Activated T-helper 1 cell treated with anti-CD3 and anti-CD28 coated beads, Interleukin-12 subunit alpha, Interleukin-12 subunit beta, Interleukin-2, Interleukin-4 antibody, amounts not matched to agents 30 ng/mL and 10 ng/mL and 1 ng/mL, durations not matched to agents 14 hours and 24 hours and 36 hours (primary cell): Measurements from ENCODE around the gene PHYKPL. TPM values are rescaled to one million over a fixed set of nuclear protein-coding genes. Genes with fewer than 3 reads are reported as not detected.

ENCODE experiments used
- DNase-seq: peaks from one replicate; pipeline ENCODE4 v3.0.0; 2021; ENCODE audit warnings: low spot score
- H3K27ac Mint-ChIP-seq: one replicate; pipeline ENCODE4 v1.8.0; 2021; ENCODE audit warnings: mild to moderate bottlenecking, mixed read lengths
- H3K27me3 Mint-ChIP-seq: one replicate; pipeline ENCODE4 v1.8.0; 2022; ENCODE audit warnings: mild to moderate bottlenecking, moderate library complexity, mixed read lengths; ENCODE audit not compliant: insufficient read depth
- H3K36me3 Mint-ChIP-seq: one replicate; pipeline ENCODE4 v1.8.0; 2021; ENCODE audit warnings: low read depth, mixed read lengths
- H3K4me1 Mint-ChIP-seq: one replicate; pipeline ENCODE4 v1.8.0; 2021; ENCODE audit warnings: low read depth, mixed read lengths
- H3K4me3 Mint-ChIP-seq: one replicate; pipeline ENCODE4 v1.8.0; 2021; ENCODE audit warnings: mild to moderate bottlenecking, moderate library complexity, mixed read lengths
- H3K9me3 Mint-ChIP-seq: one replicate; pipeline ENCODE4 v1.8.0; 2021; ENCODE audit warnings: mixed read lengths
- intact Hi-C: fragments of 100-400 bp; cut with micrococcal nuclease; formaldehyde crosslinking; loops from one replicate; pipeline ENCODE4 v1.15.1; 2024
- total RNA-seq: library from RNA; stranded (reverse); gene quantifications from 2 replicates; pipeline ENCODE4 v1.2.3, GENCODE V29; 2022

PHYKPL gene
- total RNA-seq, 1 donor from 2014 or later: 84.4 TPM

DNA sequence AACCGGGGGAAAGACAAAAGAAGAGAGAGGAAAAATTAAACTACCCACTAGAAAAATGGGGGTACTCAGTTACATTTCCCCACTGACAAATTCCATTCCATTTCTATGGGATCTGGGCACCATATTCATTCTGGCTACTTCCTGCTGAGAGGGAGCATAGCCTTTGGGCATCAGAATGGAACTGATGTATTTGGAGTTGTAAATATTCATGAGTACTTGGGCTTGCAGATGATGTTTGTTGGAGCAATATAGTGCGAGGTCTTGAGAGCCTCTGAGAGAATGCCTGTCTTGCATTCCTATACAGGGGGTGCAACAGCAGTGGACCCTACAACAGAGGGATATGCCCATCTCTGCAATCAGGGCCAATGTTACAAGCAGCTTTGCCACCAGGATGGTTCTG is 62.1 kb downstream of the PHYKPL start:
- peaks cover 3% of the 10 kb centered on the region for H3K27me3 Mint-ChIP-seq
- no peaks in the 10 kb centered on the region for H3K36me3 Mint-ChIP-seq
- no peak overlapping the region for H3K27ac Mint-ChIP-seq
- intact Hi-C loops: no loop called here
- no peaks in the 10 kb centered on the region for H3K4me1 Mint-ChIP-seq
- no peak overlapping the region for H3K4me3 Mint-ChIP-seq
- H3K9me3 Mint-ChIP-seq: no peaks in the 10 kb centered on the region
- no peak for DNase-seq

DNA sequence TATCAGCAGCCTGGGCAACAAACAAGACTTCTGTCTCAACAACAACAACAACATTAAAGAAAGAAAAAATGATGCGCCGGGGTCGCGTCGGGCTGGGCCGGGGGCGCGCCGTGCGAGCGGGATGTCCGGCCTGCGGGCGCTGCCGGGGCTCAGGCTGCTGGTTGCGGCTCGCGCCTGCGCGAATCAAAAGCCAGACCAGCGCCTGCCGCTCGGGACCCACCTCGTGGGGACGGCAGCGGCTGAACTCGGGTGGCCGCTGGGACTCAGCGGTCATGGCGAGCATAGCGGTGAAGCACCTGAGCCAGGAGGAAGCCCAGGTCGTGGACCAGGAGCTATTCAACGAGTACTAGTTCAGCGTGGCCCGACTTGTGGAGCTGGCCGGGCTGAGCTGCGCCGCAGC is 67.0 kb downstream of the PHYKPL start:
- Mint-ChIP-seq H3K9me3 (no peaks in the 10 kb centered on the region), H3K36me3 (no peaks in the 10 kb centered on the region), H3K27me3 (peaks cover 18% of the 10 kb centered on the region), H3K27ac (no peak overlapping the region), H3K4me1 (no peaks in the 10 kb centered on the region), H3K4me3 (no peak overlapping the region)
- intact Hi-C loops: no loop called here
- DNase-seq: no peak

DNA sequence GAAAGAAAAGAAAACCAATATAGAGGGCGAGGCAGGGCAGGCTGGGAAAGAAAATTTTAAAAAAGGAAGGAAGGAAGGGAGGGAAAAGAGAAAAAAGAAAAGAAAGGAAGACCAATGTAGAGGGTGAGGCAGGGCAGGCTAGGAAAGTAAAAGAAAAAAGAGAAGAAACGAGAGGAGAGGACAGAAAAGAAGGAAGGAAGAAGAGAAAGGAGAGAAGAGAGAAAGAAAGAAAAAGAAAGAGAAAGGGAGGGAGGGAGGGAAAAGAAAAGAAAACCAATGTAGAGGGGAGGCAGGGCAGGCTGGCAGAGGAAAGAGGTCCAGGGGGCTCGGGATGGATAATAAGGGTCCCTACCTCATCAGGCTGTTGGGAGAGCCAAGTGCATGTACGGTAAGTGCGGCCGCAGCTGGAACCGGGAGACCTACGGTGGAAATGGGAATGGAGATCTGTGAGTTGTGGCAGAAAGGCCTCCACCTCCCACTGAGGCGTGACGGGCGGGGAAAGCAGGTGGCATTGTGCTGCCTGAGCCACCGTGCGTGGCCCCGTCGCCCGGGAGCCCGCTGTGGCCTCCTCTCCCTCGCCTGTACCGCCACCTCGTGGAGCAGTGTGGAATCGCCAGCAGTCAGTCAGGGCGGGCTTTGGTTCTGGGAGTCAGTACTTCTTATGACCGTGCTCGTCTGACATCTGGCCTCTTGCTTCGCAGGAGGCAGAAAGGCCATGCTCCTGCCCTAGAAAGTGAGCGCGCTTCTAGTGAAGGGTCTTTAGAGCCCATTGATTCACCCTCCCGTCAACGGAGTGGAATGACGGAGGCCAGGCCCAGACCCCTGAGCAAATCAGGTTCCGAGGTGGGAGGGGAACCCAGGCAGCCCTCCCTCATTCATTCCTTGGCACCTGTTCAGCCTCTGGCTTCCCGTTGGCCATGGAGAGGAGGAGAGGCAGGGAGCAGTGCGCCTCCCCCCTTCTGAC is 68.5 kb downstream of the PHYKPL start:
- intact Hi-C loops: loop anchor here (1.0 kb wide), 4 partner anchors 11 to 88 kb away; partner anchors contain the start of gene NHP2
- Mint-ChIP-seq H3K9me3 (no peaks in the 10 kb centered on the region), H3K36me3 (no peaks in the 10 kb centered on the region), H3K4me1 (no peaks in the 10 kb centered on the region), H3K4me3 (no peak overlapping the region), H3K27ac (no peak overlapping the region), H3K27me3 (peaks cover 19% of the 10 kb centered on the region)
- DNase-seq: peak; percentile 84

DNA sequence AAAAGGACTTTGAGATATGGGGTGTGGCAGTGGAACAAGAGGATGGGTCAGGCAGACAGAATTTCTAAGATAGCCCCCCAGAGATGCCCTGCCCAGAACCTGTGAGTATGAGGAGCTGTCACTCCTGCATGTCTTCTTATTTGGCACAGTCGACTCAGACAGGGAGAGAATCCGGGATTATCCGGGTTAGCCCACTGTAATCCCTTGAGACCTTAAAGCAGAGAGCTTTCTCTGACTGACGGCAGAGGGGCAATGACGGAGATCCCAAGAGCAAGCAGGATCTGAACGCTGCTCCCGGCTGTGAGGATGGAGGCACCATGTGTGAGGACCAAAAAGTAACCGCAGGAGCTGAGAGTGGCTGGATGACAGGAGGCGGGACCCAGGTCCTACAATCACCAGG is 70.1 kb downstream of the PHYKPL start:
- H3K4me3 Mint-ChIP-seq: no peak overlapping the region
- intact Hi-C loops: no loop called here
- peaks cover 19% of the 10 kb centered on the region for H3K27me3 Mint-ChIP-seq
- H3K36me3 Mint-ChIP-seq: no peaks in the 10 kb centered on the region
- H3K4me1 Mint-ChIP-seq: no peaks in the 10 kb centered on the region
- H3K27ac Mint-ChIP-seq: no peak overlapping the region
- DNase-seq: no peak
- H3K9me3 Mint-ChIP-seq: no peaks in the 10 kb centered on the region

DNA sequence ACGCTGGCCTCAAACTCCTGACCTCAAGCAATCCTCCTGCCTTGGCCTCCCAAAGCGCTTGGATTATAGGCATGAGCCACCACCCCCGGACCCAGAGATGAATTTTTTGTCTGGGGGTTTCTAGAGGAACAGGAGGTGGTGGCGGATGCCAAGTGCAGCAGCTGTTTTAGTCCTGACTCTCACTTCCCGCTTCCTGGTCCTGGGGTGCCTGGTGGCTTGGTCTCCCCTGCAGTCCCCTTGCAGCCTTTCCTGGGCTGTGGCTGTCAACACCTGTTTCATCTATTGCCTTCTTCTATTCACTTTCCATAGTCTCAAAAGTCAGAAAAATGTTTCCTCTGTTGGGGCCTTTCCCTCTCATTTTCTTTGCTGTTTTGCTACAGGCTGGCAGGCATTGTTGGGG is 72.4 kb downstream of the PHYKPL start:
- no peaks in the 10 kb centered on the region for H3K9me3 Mint-ChIP-seq
- peaks cover 19% of the 10 kb centered on the region for H3K27me3 Mint-ChIP-seq
- H3K36me3 Mint-ChIP-seq: no peaks in the 10 kb centered on the region
- no peak for DNase-seq
- no peak overlapping the region for H3K27ac Mint-ChIP-seq
- H3K4me3 Mint-ChIP-seq: no peak overlapping the region
- H3K4me1 Mint-ChIP-seq: no peaks in the 10 kb centered on the region
- intact Hi-C loops: no loop called here

Other genes with a start within 250 kb of the PHYKPL start
- not detected in 2 replicates for gene PROP1, start 236.6 kb downstream of the PHYKPL start, total RNA-seq
- 1.8 TPM in 2 replicates for gene N4BP3, start 119.3 kb downstream of the PHYKPL start, total RNA-seq
- gene RMND5B, start 101.8 kb downstream of the PHYKPL start, total RNA-seq: 23.9 and 28.0 TPM in 2 replicates
- gene NHP2, start 78.9 kb downstream of the PHYKPL start, total RNA-seq: 264 and 265 TPM in 2 replicates
- not detected in 2 replicates for gene GMCL2, start 45.4 kb downstream of the PHYKPL start, total RNA-seq
- 459 and 472 TPM in 2 replicates for gene HNRNPAB, start 28.3 kb downstream of the PHYKPL start, total RNA-seq